GM23338 (cell line): ENCODE data around the gene TUBB3. TPM values are rescaled to one million over a fixed set of nuclear protein-coding genes. Genes with fewer than 3 reads are reported as not detected.

ENCODE experiments used
- ATAC-seq: fragments of 200-7000 bp; cut with Tn5 transposase; 3 replicates; pipeline ENCODE4 v1.9.1; 2020
- DNase-seq: peaks from one replicate; pipeline ENCODE4 v3.0.0-alpha.2; 2015; ENCODE audit warnings: low spot score
- H2AFZ ChIP-seq: fragments of 200-600 bp; sonication (generic); 2 replicates; pipeline ENCODE4 v1.8.0; 2016; ENCODE audit warnings: antibody characterized with exemption, mild to moderate bottlenecking, moderate library complexity
- H3F3A ChIP-seq: fragments of 200-600 bp; sonication (generic); replicated peaks from 2 replicates; pipeline ENCODE4 v1.8.0; 2017; ENCODE audit warnings: antibody characterized with exemption, mixed run types, low read depth
- H3K27ac ChIP-seq: fragments of 200-600 bp; sonication (generic); 2 replicates; pipeline ENCODE4 v1.6.1; 2016; ENCODE audit warnings: low read depth
- H3K27me3 ChIP-seq: fragments of 200-600 bp; sonication (generic); 2 replicates; pipeline ENCODE4 v1.8.0; 2016; ENCODE audit warnings: mild to moderate bottlenecking, mixed run types, moderate library complexity; ENCODE audit not compliant: insufficient read depth
- H3K36me3 ChIP-seq: fragments of 200-600 bp; sonication (generic); 2 replicates; pipeline ENCODE4 v1.8.0; 2016; ENCODE audit warnings: mild to moderate bottlenecking; ENCODE audit not compliant: insufficient read depth
- H3K4me1 ChIP-seq: fragments of 200-600 bp; sonication (generic); 2 replicates; pipeline ENCODE4 v1.8.0; 2016; ENCODE audit warnings: mild to moderate bottlenecking, moderate library complexity; ENCODE audit not compliant: insufficient read depth
- H3K4me2 ChIP-seq: fragments of 200-600 bp; sonication (generic); 2 replicates; pipeline ENCODE4 v1.7.1; 2017; ENCODE audit warnings: mixed run types
- H3K4me3 ChIP-seq: fragments of 200-600 bp; sonication (generic); 2 replicates; pipeline ENCODE4 v1.6.1; 2016; ENCODE audit warnings: mixed run types
- H3K79me2 ChIP-seq: fragments of 200-600 bp; sonication (generic); replicated peaks from 2 replicates; pipeline ENCODE4 v1.8.0; 2017; ENCODE audit warnings: mild to moderate bottlenecking; ENCODE audit not compliant: insufficient read depth
- H3K9me2 ChIP-seq: fragments of 200-600 bp; sonication (generic); 2 replicates; pipeline ENCODE4 v1.8.0; 2017; ENCODE audit not compliant: insufficient read depth
- H4K20me1 ChIP-seq: fragments of 200-600 bp; sonication (generic); replicated peaks from 2 replicates; pipeline ENCODE4 v1.8.0; 2017; ENCODE audit warnings: mild to moderate bottlenecking; ENCODE audit not compliant: insufficient read depth
- H3K27ac Mint-ChIP-seq: 2 replicates; pipeline ENCODE4 v1.8.0; 2020; ENCODE audit warnings: inconsistent platforms, mild to moderate bottlenecking, moderate library complexity, mixed read lengths
- H3K27me3 Mint-ChIP-seq: 3 replicates; pipeline ENCODE4 v1.8.0; 2022; ENCODE audit warnings: low read depth, mild to moderate bottlenecking, moderate library complexity, mixed read lengths, inconsistent platforms; ENCODE audit not compliant: insufficient read depth, poor library complexity
- H3K36me3 Mint-ChIP-seq: 3 replicates; pipeline ENCODE4 v1.8.0; 2021; ENCODE audit warnings: low read depth, mild to moderate bottlenecking, inconsistent platforms, moderate library complexity, mixed read lengths
- H3K4me1 Mint-ChIP-seq: 3 replicates; pipeline ENCODE4 v1.8.0; 2020; ENCODE audit warnings: mild to moderate bottlenecking, inconsistent platforms, mixed read lengths
- H3K4me3 Mint-ChIP-seq: 3 replicates; pipeline ENCODE4 v1.8.0; 2021; ENCODE audit warnings: moderate library complexity, mild to moderate bottlenecking, inconsistent platforms, mixed read lengths
- H3K9me3 Mint-ChIP-seq: 3 replicates; pipeline ENCODE4 v1.8.0; 2020; ENCODE audit warnings: moderate library complexity, mild to moderate bottlenecking, inconsistent platforms, mixed read lengths
- CREB1 ChIP-seq: fragments of 250-450 bp; sonication (Bioruptor Pico); IDR thresholded peaks from 2 replicates; pipeline ENCODE4 v1.5.0; 2020; ENCODE audit warnings: low read depth, mild to moderate bottlenecking, moderate library complexity
- JUNB ChIP-seq: IDR thresholded peaks from one replicate; pipeline ENCODE4 v1.6.1; 2016; ENCODE audit warnings: antibody characterized with exemption; ENCODE audit not compliant: unreplicated experiment
- STAT1 ChIP-seq: IDR thresholded peaks from one replicate; pipeline ENCODE4 v1.6.1; 2016; ENCODE audit warnings: antibody characterized with exemption; ENCODE audit not compliant: unreplicated experiment
- polyA plus RNA-seq: library from polyadenylated mRNA; unstranded; fragments of >200 nt; fragmentation: Nextera tagmentation; extraction: Ambion mirVana; gene quantifications from 2 replicates; pipeline ENCODE4 v1.2.1, GENCODE V29; 2016
- total RNA-seq: library from RNA; depleted of rRNA; stranded (reverse); fragments of >200 nt; shearing (Covaris generic); gene quantifications from 2 replicates; pipeline ENCODE4 v1.2.3, GENCODE V29; 2014
- TF ChIP-seq, protein P1 (sequence below): IDR thresholded peaks from one replicate; pipeline ENCODE4 v1.6.1; 2018; ENCODE audit warnings: antibody characterized with exemption; ENCODE audit not compliant: unreplicated experiment
- TF ChIP-seq, protein P2 (sequence below): IDR thresholded peaks from 2 replicates; pipeline ENCODE4 v1.6.1; 2016; ENCODE audit warnings: antibody characterized with exemption
- TF ChIP-seq, protein P3 (sequence below), 2 experiments: fragments of 200-600 bp in 1 of 2; sonication (generic) in 1 of 2; conservative IDR thresholded peaks; 2 replicates each; pipeline versions ENCODE4 v1.5.1 to v1.6.1; 2016 to 2017; ENCODE audit warnings: antibody characterized with exemption in 2 of 2, low read depth in 2 of 2, mild to moderate bottlenecking in 2 of 2, moderate library complexity in 1 of 2

TUBB3 gene
- total and polyA plus RNA-seq, 2 experiments from 2014 or later: 149 to 443 TPM

DNA sequence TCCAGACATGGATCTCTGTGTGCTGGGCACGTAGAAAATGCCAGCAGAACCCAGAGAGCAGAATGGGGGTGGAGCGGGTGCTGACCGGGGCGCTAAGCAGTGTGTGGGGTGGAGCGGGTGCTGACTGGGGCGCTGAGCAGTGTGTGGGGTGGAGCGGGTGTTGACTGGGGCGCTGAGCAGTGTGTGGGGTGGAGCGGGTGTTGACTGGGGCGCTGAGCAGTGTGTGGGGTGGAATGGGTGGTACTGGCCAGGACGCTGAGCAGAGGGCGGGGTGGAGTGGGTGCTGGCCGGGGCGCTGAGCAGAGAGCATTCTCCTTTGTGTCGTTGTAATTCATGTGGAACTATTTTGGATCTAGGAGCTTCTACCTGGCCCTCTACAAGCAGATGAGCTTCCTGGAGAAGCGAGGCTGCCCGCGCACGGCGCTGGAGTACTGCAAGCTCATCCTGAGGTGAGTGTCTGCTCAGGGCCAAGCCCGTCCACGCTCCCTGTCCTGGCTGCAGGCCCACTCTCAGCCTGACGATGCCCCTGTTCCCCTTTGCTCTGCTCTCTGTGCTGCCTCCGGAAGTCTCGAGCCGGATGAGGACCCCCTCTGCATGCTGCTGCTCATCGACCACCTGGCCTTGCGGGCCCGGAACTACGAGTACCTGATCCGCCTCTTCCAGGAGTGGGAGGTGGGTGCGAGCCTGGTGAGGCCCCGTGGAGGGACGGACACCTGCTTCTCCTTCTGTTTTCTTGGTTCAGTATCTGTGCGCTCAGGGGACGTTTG is 24.8 kb upstream of the TUBB3 start:
- ATAC-seq (no peak), DNase-seq (no peak)
- Mint-ChIP-seq H3K27me3 (peaks cover 4% of the 10 kb centered on the region), H3K36me3 (peaks cover 40% of the 10 kb centered on the region), H3K27ac (peak overlapping the region; percentile 54), H3K9me3 (no peaks in the 10 kb centered on the region), H3K4me3 (no peak overlapping the region), H3K4me1 (no peaks in the 10 kb centered on the region)
- TF ChIP-seq, protein P1, sequence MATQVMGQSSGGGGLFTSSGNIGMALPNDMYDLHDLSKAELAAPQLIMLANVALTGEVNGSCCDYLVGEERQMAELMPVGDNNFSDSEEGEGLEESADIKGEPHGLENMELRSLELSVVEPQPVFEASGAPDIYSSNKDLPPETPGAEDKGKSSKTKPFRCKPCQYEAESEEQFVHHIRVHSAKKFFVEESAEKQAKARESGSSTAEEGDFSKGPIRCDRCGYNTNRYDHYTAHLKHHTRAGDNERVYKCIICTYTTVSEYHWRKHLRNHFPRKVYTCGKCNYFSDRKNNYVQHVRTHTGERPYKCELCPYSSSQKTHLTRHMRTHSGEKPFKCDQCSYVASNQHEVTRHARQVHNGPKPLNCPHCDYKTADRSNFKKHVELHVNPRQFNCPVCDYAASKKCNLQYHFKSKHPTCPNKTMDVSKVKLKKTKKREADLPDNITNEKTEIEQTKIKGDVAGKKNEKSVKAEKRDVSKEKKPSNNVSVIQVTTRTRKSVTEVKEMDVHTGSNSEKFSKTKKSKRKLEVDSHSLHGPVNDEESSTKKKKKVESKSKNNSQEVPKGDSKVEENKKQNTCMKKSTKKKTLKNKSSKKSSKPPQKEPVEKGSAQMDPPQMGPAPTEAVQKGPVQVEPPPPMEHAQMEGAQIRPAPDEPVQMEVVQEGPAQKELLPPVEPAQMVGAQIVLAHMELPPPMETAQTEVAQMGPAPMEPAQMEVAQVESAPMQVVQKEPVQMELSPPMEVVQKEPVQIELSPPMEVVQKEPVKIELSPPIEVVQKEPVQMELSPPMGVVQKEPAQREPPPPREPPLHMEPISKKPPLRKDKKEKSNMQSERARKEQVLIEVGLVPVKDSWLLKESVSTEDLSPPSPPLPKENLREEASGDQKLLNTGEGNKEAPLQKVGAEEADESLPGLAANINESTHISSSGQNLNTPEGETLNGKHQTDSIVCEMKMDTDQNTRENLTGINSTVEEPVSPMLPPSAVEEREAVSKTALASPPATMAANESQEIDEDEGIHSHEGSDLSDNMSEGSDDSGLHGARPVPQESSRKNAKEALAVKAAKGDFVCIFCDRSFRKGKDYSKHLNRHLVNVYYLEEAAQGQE: no peak
- no peak for TF ChIP-seq JUNB
- TF ChIP-seq STAT1: no peak
- TF ChIP-seq, protein P2, sequence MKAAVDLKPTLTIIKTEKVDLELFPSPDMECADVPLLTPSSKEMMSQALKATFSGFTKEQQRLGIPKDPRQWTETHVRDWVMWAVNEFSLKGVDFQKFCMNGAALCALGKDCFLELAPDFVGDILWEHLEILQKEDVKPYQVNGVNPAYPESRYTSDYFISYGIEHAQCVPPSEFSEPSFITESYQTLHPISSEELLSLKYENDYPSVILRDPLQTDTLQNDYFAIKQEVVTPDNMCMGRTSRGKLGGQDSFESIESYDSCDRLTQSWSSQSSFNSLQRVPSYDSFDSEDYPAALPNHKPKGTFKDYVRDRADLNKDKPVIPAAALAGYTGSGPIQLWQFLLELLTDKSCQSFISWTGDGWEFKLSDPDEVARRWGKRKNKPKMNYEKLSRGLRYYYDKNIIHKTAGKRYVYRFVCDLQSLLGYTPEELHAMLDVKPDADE: no peak
- TF ChIP-seq, protein P3, sequence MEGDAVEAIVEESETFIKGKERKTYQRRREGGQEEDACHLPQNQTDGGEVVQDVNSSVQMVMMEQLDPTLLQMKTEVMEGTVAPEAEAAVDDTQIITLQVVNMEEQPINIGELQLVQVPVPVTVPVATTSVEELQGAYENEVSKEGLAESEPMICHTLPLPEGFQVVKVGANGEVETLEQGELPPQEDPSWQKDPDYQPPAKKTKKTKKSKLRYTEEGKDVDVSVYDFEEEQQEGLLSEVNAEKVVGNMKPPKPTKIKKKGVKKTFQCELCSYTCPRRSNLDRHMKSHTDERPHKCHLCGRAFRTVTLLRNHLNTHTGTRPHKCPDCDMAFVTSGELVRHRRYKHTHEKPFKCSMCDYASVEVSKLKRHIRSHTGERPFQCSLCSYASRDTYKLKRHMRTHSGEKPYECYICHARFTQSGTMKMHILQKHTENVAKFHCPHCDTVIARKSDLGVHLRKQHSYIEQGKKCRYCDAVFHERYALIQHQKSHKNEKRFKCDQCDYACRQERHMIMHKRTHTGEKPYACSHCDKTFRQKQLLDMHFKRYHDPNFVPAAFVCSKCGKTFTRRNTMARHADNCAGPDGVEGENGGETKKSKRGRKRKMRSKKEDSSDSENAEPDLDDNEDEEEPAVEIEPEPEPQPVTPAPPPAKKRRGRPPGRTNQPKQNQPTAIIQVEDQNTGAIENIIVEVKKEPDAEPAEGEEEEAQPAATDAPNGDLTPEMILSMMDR (conservative IDR thresholded peaks at IDR 0.05; ENCODE audit: low read depth in 2 of 2): no peak
- Histone ChIP-seq H3K9me2 (no peaks in the 10 kb centered on the region), H3K36me3 (peaks cover 10% of the 10 kb centered on the region; the same call in 1 of the 2 replicates), H3K4me1 (no peaks in the 10 kb centered on the region), H3K27me3 (no peaks in the 10 kb centered on the region), H3K4me2 (no peak overlapping the region), H3K27ac (no peak overlapping the region), H3K79me2 (no peaks in the 10 kb centered on the region), H2AFZ (no peak overlapping the region), H3F3A (0 out of 2 replicates have a peak, but pooled peaks cover 7% of the 10 kb centered on the region), H4K20me1 (no peaks in the 10 kb centered on the region; the same call in 1 of the 2 replicates), H3K4me3 (no peak overlapping the region)

DNA sequence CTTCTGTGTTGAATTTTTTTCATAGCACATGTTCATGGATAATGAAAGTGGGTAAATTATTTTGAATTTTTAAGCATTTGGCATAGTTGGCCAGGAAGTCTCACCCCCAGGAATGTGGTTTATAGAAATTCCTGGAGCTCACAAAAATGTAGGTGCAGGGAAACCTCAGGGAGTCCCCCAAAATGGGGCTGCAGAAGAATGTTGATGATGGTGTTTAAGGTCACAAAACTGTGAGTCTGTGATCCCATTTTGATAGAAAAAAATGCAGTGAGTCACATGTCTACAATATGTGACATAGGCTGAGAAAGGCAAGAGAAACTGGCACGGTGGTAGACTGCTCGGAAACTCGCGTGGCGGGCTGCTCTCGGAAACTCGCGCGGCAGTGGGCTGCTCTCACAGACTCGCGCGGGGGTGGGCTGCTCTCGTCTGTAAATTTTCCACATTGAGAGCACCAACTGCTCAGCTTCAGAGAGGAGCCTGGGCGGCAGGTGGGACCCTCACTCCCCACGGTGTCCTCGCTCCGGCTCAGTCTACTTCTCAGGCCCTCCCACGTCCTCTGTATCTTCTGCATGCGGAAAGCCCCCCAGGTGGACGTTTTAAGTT is 23.2 kb upstream of the TUBB3 start:
- H3K4me3 Mint-ChIP-seq: no peak overlapping the region
- peaks cover 4% of the 10 kb centered on the region for H3K27me3 Mint-ChIP-seq
- Histone ChIP-seq H3K27ac (no peak overlapping the region), H3K79me2 (no peaks in the 10 kb centered on the region), H3K4me2 (no peak overlapping the region), H3K4me1 (no peaks in the 10 kb centered on the region), H4K20me1 (no peaks in the 10 kb centered on the region; the same call in 1 of the 2 replicates), H3K4me3 (no peak overlapping the region), H2AFZ (no peak overlapping the region), H3F3A (0 out of 2 replicates have a peak, but pooled peaks cover 7% of the 10 kb centered on the region), H3K9me2 (no peaks in the 10 kb centered on the region), H3K27me3 (no peaks in the 10 kb centered on the region), H3K36me3 (peaks cover 10% of the 10 kb centered on the region; the same call in 1 of the 2 replicates)
- DNase-seq (no peak), ATAC-seq (no peak)
- H3K9me3 Mint-ChIP-seq: no peaks in the 10 kb centered on the region
- no peaks in the 10 kb centered on the region for H3K4me1 Mint-ChIP-seq
- no peak overlapping the region; the same call in 1 of the 2 replicates for H3K27ac Mint-ChIP-seq
- H3K36me3 Mint-ChIP-seq: peaks cover 44% of the 10 kb centered on the region
- TF ChIP-seq, protein P3 (conservative IDR thresholded peaks at IDR 0.05; ENCODE audit: low read depth in 2 of 2): no peak
- no peak for TF ChIP-seq CREB1 (CRISPR knock-in tag)
